GM19395 (cell line): ENCODE results near the gene ANKS6.

Experiments used
- ATAC-seq: cut with Tn5 transposase; IDR thresholded peaks from one replicate; pipeline ENCODE4 v1.9.1; 2021; ENCODE audit warnings: mild to moderate bottlenecking, moderate library complexity; ENCODE audit not compliant: unreplicated experiment

Gene ANKS6

GRCh38 chr9:98815391-98815951 lies 19.1 kb upstream of the ANKS6 start:
- no peak for ATAC-seq

GRCh38 chr9:98811051-98811650 lies 14.8 kb upstream of the ANKS6 start:
- ATAC-seq, result no peak

GRCh38 chr9:98810102-98810842 lies 13.9 kb upstream of the ANKS6 start:
- ATAC-seq, result no peak

GRCh38 chr9:98809311-98810101 lies 13.2 kb upstream of the ANKS6 start:
- no peak for ATAC-seq

- ATAC-seq, result no peak
These were observed 12.5 kb upstream of the ANKS6 start for GRCh38 chr9:98808875-98809274.

GRCh38 chr9:98808411-98808815 lies 12.1 kb upstream of the ANKS6 start:
- ATAC-seq, result no peak

GRCh38 chr9:98807814-98808195 lies 11.4 kb upstream of the ANKS6 start:
- ATAC-seq, result peak; percentile 34

GRCh38 chr9:98807070-98807813 lies 10.9 kb upstream of the ANKS6 start, which contains the start of gene GALNT12:
TSS of gene GALNT12 (plus strand) at chr9:98807670. CDS start at chr9:98807699, 29 bp downstream.
- peak; percentile 47 for ATAC-seq

GRCh38 chr9:98806394-98807035 lies 10.2 kb upstream of the ANKS6 start:
- ATAC-seq, result no peak

GRCh38 chr9:98805506-98806272 lies 9.3 kb upstream of the ANKS6 start:
- no peak for ATAC-seq

GRCh38 chr9:98804083-98804482 lies 7.7 kb upstream of the ANKS6 start:
- ATAC-seq, result no peak

GRCh38 chr9:98801969-98802371 lies 5.6 kb upstream of the ANKS6 start:
- ATAC-seq, result no peak

- ATAC-seq, result no peak
These were observed 5.2 kb upstream of the ANKS6 start for GRCh38 chr9:98801561-98801960.

- no peak for ATAC-seq
These were observed 1.9 kb upstream of the ANKS6 start for GRCh38 chr9:98798254-98798653.

- no peak for ATAC-seq
These were observed 1.1 kb upstream of the ANKS6 start for GRCh38 chr9:98797491-98797890.

- ATAC-seq, result peak; percentile 38
These were observed 388 bp downstream of the ANKS6 start for GRCh38 chr9:98795970-98796363.

- no peak for ATAC-seq
These were observed 930 bp downstream of the ANKS6 start for GRCh38 chr9:98795295-98795955.

- no peak for ATAC-seq
These were observed 1.6 kb downstream of the ANKS6 start for GRCh38 chr9:98794802-98795201.

- ATAC-seq, result no peak
These were observed 3.3 kb downstream of the ANKS6 start for GRCh38 chr9:98793031-98793430.
